HepG2 (cell line): ENCODE measurements around the gene TRAPPC3. TPM values are rescaled to one million over a fixed set of nuclear protein-coding genes. Genes with fewer than 3 reads are reported as not detected.

Source experiments
- GLMP ChIP-seq: sonication (generic); formaldehyde crosslinking; IDR thresholded peaks from 2 replicates; pipeline ENCODE4 v1.9.0; 2021; ENCODE audit warnings: missing genetic modification reagents, mild to moderate bottlenecking, borderline replicate concordance
- GPN1 ChIP-seq: sonication (generic); formaldehyde crosslinking; IDR thresholded peaks from 2 replicates; pipeline ENCODE4 v1.5.1; 2020; ENCODE audit warnings: missing genetic modification reagents, borderline replicate concordance
- KLF9 ChIP-seq: IDR thresholded peaks from 2 replicates; pipeline ENCODE4 v1.6.1; 2016; ENCODE audit warnings: low read depth
- NFAT5 ChIP-seq: sonication (generic); formaldehyde crosslinking; IDR thresholded peaks from 2 replicates; pipeline ENCODE4 v1.4.0; 2020; ENCODE audit warnings: missing genetic modification reagents
- NFE2L1 ChIP-seq: sonication (generic); formaldehyde crosslinking; IDR thresholded peaks from 2 replicates; pipeline ENCODE4 v1.4.0; 2020; ENCODE audit warnings: missing genetic modification reagents, mild to moderate bottlenecking, borderline replicate concordance
- RORA ChIP-seq: sonication (generic); formaldehyde crosslinking; IDR thresholded peaks from 2 replicates; pipeline ENCODE4 v1.5.0; 2020; ENCODE audit warnings: mild to moderate bottlenecking, missing genetic modification reagents, moderate library complexity
- SATB2 ChIP-seq: sonication (generic); formaldehyde crosslinking; IDR thresholded peaks from 2 replicates; pipeline ENCODE4 v1.5.0; 2020; ENCODE audit warnings: missing genetic modification reagents
- SMAD3 ChIP-seq: sonication (generic); formaldehyde crosslinking; IDR thresholded peaks from 2 replicates; pipeline ENCODE4 v1.4.0; 2020; ENCODE audit warnings: missing genetic modification reagents
- ZBTB10 ChIP-seq: sonication (generic); formaldehyde crosslinking; IDR thresholded peaks from 2 replicates; pipeline ENCODE4 v1.4.0; 2020; ENCODE audit warnings: missing genetic modification reagents, borderline replicate concordance
- ZNF451 ChIP-seq: sonication (generic); formaldehyde crosslinking; IDR thresholded peaks from 2 replicates; pipeline ENCODE4 v1.5.0; 2020; ENCODE audit warnings: mild to moderate bottlenecking, missing genetic modification reagents
- ZNF589 ChIP-seq: sonication (generic); formaldehyde crosslinking; conservative IDR thresholded peaks from 2 replicates; pipeline ENCODE4 v1.8.0; 2022; ENCODE audit warnings: mild to moderate bottlenecking, moderate library complexity, missing genetic modification reagents
- ZNF639 ChIP-seq: conservative IDR thresholded peaks from 2 replicates; pipeline ENCODE4 v1.6.1; 2018; ENCODE audit warnings: missing genetic modification reagents
- ZNF687 ChIP-seq: sonication (generic); formaldehyde crosslinking; IDR thresholded peaks from 2 replicates; pipeline ENCODE4 v1.5.1; 2020; ENCODE audit warnings: mild to moderate bottlenecking, missing genetic modification reagents, moderate library complexity
- polyA plus RNA-seq, 8 experiments: library from polyadenylated mRNA; depleted of rRNA in 3 of 8; stranded (reverse) in 7 of 8; unstranded in 1 of 8; fragments of >200 nt; fragmentation: Illumina TruSeq in 4 of 8; extraction: Trizol in 4 of 8; gene quantifications; 2 replicates each; pipeline versions ENCODE4 v1.2.1 to v1.2.3, GENCODE V29; 2011 to 2016; ENCODE audit warnings: low read depth in 4 of 8, missing spikeins in 1 of 8, mixed read lengths in 1 of 8; ENCODE audit not compliant: insufficient read depth in 1 of 8
- total RNA-seq, 5 experiments: library from RNA; depleted of rRNA; stranded (reverse); fragments of >200 nt; fragmentation: Illumina TruSeq; extraction: Trizol; gene quantifications; 2 replicates each; pipeline ENCODE4 v1.2.3, GENCODE V29; 2016; ENCODE audit warnings: low read depth in 1 of 5

TRAPPC3 gene
- total and polyA plus RNA-seq, 2 of the 13 experiments (the other 11 are each of a cell fraction or from before 2014, with no cell fraction given): 53.7 to 62.4 TPM

- peak; percentile 38; the same call in 1 of the 2 replicates for TF ChIP-seq ZBTB10 (CRISPR knock-in tag)
- TF ChIP-seq NFE2L1 (CRISPR knock-in tag): peak; percentile 76; the same call in 1 of the 2 replicates
- peak; percentile 67; the same call in 1 of the 2 replicates for TF ChIP-seq ZNF451 (CRISPR knock-in tag)
- TF ChIP-seq RORA (CRISPR knock-in tag): no peak
- TF ChIP-seq KLF9 (CRISPR knock-in tag): peak; percentile 99
- TF ChIP-seq SMAD3 (CRISPR knock-in tag): peak; percentile 86
- TF ChIP-seq GLMP (CRISPR knock-in tag): no peak
- no peak for TF ChIP-seq GPN1 (CRISPR knock-in tag)
- TF ChIP-seq ZNF589 (CRISPR knock-in tag): 0 out of 2 replicates have a peak, but pooled peaks have one; percentile 68
- TF ChIP-seq SATB2 (CRISPR knock-in tag): no peak; the same call in 1 of the 2 replicates
- TF ChIP-seq NFAT5: peak; percentile 84
- TF ChIP-seq ZNF687: peak; percentile 91
- peak; percentile 88 for TF ChIP-seq ZNF639 (CRISPR knock-in tag)
Measured at GRCh38 chr1:36088577-36089392, 60.5 kb downstream of the TRAPPC3 start, which contains the start of gene ADPRS (continued).
